ENCODE measurements around the gene ABCD3. TPM values are rescaled to one million over a fixed set of nuclear protein-coding genes. Genes with fewer than 3 reads are reported as not detected.
A peak's percentile ranks its signal among the peaks of the same experiment; 100 is the strongest.

Gene ABCD3
- total RNA-seq, 1 donor from 2014 or later, result 38.4 TPM

DNA sequence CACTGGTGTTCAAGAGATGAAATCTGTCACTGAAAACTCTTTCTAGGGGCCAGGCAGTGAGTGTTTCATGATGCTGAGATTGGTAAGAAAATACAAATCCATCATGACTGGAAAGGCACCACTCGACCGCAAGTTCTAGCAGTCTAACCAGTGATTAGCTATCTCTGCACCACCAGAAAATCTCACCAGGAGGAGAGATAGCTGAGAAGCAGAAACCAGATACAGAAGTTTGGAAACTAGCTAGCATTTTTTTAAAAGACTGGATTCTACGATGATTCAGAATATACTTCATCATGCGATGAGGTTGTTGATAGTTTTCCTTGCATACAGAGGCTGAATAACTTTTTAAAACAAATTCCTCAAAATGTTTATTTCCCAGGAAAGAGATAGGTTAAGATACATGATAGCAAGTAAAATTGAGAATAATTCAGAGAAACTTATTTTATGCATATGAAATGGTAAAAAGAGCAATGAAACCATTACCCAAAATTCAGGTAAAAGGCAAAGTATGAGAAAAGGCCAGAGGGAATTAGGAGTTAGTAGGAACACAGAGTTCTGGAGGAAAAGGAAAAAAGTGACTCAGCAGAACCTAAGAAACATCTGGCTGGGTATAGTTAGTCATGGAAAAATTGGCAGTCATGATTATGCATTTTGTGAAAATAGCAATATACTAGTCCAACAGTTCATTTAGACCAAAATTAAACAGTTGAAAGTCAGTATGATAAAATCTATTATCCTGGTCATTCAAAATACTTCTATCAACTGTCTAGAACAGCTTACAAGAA lies 126.7 kb downstream of the ABCD3 start:
- Histone ChIP-seq H3K27ac (ENCODE audit: low read depth, low read length) (peak overlapping the region; percentile 51), H3K9ac (ENCODE audit: low read length) (peak overlapping the region; percentile 32), H3K9me3 (ENCODE audit: insufficient read depth, low read depth, low read length) (no peaks in the 10 kb centered on the region), H2AFZ (ENCODE audit: low read depth, low read length) (no peak overlapping the region), H3K36me3 (ENCODE audit: insufficient read depth, low read length) (no peaks in the 10 kb centered on the region), H3K4me1 (ENCODE audit: insufficient read depth, low read length) (peaks cover 35% of the 10 kb centered on the region), H3K4me2 (ENCODE audit: low read length) (peak overlapping the region; percentile 43), H3K27me3 (ENCODE audit: insufficient read depth, low read length) (no peaks in the 10 kb centered on the region), H4K20me1 (ENCODE audit: insufficient read depth, low read length) (peaks cover 12% of the 10 kb centered on the region), H3K4me3 (ENCODE audit: insufficient read depth, low read depth, low read length) (no peak overlapping the region), H3K79me2 (ENCODE audit: insufficient read depth, low read length) (peaks cover 16% of the 10 kb centered on the region)
- DNase-seq (ENCODE audit: low read depth) (peak; percentile 85), FAIRE-seq (peak; percentile 92)
- H3K27me3 Mint-ChIP-seq (ENCODE audit: low read depth, unreplicated experiment), result no peaks in the 10 kb centered on the region
- peak overlapping the region; percentile 24 for H3K27ac Mint-ChIP-seq (ENCODE audit: unreplicated experiment)
- no peak overlapping the region for H3K4me3 Mint-ChIP-seq (ENCODE audit: unreplicated experiment)
- H3K36me3 Mint-ChIP-seq (ENCODE audit: low read depth, unreplicated experiment), result peaks cover 2% of the 10 kb centered on the region
- H3K9me3 Mint-ChIP-seq (ENCODE audit: unreplicated experiment), result no peaks in the 10 kb centered on the region
- peaks cover 29% of the 10 kb centered on the region for H3K4me1 Mint-ChIP-seq (ENCODE audit: low read depth, unreplicated experiment)
- TF ChIP-seq CTCF (IDR thresholded peaks at IDR 0.05; ENCODE audit: insufficient read depth, low read depth, low read length), result no peak
- TF ChIP-seq EZH2 (IDR thresholded peaks at IDR 0.05; ENCODE audit: insufficient read depth, low read length), result no peak

- peaks cover 29% of the 10 kb centered on the region for H3K4me1 Mint-ChIP-seq (ENCODE audit: low read depth, unreplicated experiment)
- Histone ChIP-seq H3K4me2 (ENCODE audit: low read length) (no peak overlapping the region), H4K20me1 (ENCODE audit: insufficient read depth, low read length) (no peaks in the 10 kb centered on the region), H3K9me3 (ENCODE audit: insufficient read depth, low read depth, low read length) (no peaks in the 10 kb centered on the region), H3K27me3 (ENCODE audit: insufficient read depth, low read length) (no peaks in the 10 kb centered on the region), H3K79me2 (ENCODE audit: insufficient read depth, low read length) (no peaks in the 10 kb centered on the region), H2AFZ (ENCODE audit: low read depth, low read length) (no peak overlapping the region), H3K4me1 (ENCODE audit: insufficient read depth, low read length) (peaks cover 20% of the 10 kb centered on the region), H3K9ac (ENCODE audit: low read length) (no peak overlapping the region), H3K27ac (ENCODE audit: low read depth, low read length) (no peak overlapping the region), H3K36me3 (ENCODE audit: insufficient read depth, low read length) (no peaks in the 10 kb centered on the region), H3K4me3 (ENCODE audit: insufficient read depth, low read depth, low read length) (no peak overlapping the region)
- H3K36me3 Mint-ChIP-seq (ENCODE audit: low read depth, unreplicated experiment), result no peaks in the 10 kb centered on the region
- no peaks in the 10 kb centered on the region for H3K27me3 Mint-ChIP-seq (ENCODE audit: low read depth, unreplicated experiment)
- peak overlapping the region; percentile 6 for H3K4me3 Mint-ChIP-seq (ENCODE audit: unreplicated experiment)
- H3K9me3 Mint-ChIP-seq (ENCODE audit: unreplicated experiment), result no peaks in the 10 kb centered on the region
- FAIRE-seq (no peak), DNase-seq (ENCODE audit: low read depth) (no peak)
- no peak for TF ChIP-seq EZH2 (IDR thresholded peaks at IDR 0.05; ENCODE audit: insufficient read depth, low read length)
- TF ChIP-seq CTCF (IDR thresholded peaks at IDR 0.05; ENCODE audit: insufficient read depth, low read depth, low read length), result no peak
- H3K27ac Mint-ChIP-seq (ENCODE audit: unreplicated experiment), result no peak overlapping the region
These were observed 131.5 kb downstream of the ABCD3 start for GRCh38 chr1:94549706-94550105.

- no peaks in the 10 kb centered on the region for H3K36me3 Mint-ChIP-seq (ENCODE audit: low read depth, unreplicated experiment)
- H2AFZ ChIP-seq (ENCODE audit: low read depth, low read length), result no peak overlapping the region
These were observed 132.2 kb downstream of the ABCD3 start for GRCh38 chr1:94550396-94550795.

More at GRCh38 chr1:94550396-94550795, 132.2 kb downstream of the ABCD3 start:
- no peak for FAIRE-seq
- Mint-ChIP-seq H3K9me3 (ENCODE audit: unreplicated experiment) (no peaks in the 10 kb centered on the region), H3K4me1 (ENCODE audit: low read depth, unreplicated experiment) (peaks cover 23% of the 10 kb centered on the region), H3K4me3 (ENCODE audit: unreplicated experiment) (no peak overlapping the region), H3K27ac (ENCODE audit: unreplicated experiment) (no peak overlapping the region), H3K27me3 (ENCODE audit: low read depth, unreplicated experiment) (no peaks in the 10 kb centered on the region)
- H3K27me3 ChIP-seq (ENCODE audit: insufficient read depth, low read length), result no peaks in the 10 kb centered on the region
- no peak for DNase-seq (ENCODE audit: low read depth)
- no peaks in the 10 kb centered on the region for H3K9me3 ChIP-seq (ENCODE audit: insufficient read depth, low read depth, low read length)
- no peaks in the 10 kb centered on the region for H3K36me3 ChIP-seq (ENCODE audit: insufficient read depth, low read length)
- peaks cover 13% of the 10 kb centered on the region for H3K4me1 ChIP-seq (ENCODE audit: insufficient read depth, low read length)
- TF ChIP-seq EZH2 (IDR thresholded peaks at IDR 0.05; ENCODE audit: insufficient read depth, low read length) (no peak), CTCF (IDR thresholded peaks at IDR 0.05; ENCODE audit: insufficient read depth, low read depth, low read length) (no peak)
- no peak overlapping the region for H3K4me3 ChIP-seq (ENCODE audit: insufficient read depth, low read depth, low read length)
- H3K9ac ChIP-seq (ENCODE audit: low read length), result no peak overlapping the region
- no peaks in the 10 kb centered on the region for H3K79me2 ChIP-seq (ENCODE audit: insufficient read depth, low read length)
- no peak overlapping the region for H3K27ac ChIP-seq (ENCODE audit: low read depth, low read length)
- H4K20me1 ChIP-seq (ENCODE audit: insufficient read depth, low read length), result no peaks in the 10 kb centered on the region
- no peak overlapping the region for H3K4me2 ChIP-seq (ENCODE audit: low read length)

Measured in astrocyte (in vitro differentiated cells and primary cell).